GM21529 (cell line): Measurements from ENCODE around the gene PIGS.

Source experiments
- ATAC-seq: cut with Tn5 transposase; IDR thresholded peaks from one replicate; pipeline ENCODE4 v1.9.1; 2021; ENCODE audit not compliant: unreplicated experiment

Gene PIGS

DNA sequence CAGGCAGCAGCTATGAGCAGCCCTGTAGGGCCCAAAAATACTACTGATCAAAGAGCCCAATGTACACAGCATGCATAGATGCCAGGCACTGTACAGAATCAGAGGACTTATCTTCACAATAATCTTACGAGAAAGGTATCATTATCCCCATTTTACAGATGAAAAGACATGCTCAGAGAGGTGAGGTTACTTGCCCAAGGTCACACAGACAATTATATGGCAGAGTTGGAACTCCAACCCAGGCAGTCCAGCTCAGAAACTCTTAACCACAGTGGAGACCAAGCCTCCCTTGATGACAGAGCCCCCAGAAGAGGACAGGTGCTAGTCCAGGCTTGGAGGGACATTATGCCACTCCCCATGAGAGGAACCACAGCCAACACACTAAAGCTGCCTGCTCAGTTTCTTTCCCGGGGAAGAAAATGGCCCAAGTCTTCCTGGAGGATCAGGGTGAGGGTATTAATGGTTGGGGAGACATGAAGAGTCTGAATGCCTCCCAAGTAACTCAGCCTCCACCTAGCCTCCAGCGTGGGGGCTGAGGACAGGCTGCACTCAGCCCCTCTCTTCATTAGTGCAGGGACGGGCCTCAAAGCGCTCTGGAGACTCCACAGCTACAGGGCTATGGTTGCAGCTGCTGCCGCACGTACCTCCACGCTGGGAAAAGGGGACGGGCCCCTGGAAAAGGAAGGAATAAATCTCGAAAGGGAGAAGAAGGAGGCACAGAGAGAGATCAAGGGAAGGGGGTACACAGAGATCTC lies 19.7 kb downstream of the PIGS start:
- ATAC-seq, result no peak

- ATAC-seq, result no peak
Measured at GRCh38 chr17:28550858-28551257, 20.5 kb downstream of the PIGS start.

DNA sequence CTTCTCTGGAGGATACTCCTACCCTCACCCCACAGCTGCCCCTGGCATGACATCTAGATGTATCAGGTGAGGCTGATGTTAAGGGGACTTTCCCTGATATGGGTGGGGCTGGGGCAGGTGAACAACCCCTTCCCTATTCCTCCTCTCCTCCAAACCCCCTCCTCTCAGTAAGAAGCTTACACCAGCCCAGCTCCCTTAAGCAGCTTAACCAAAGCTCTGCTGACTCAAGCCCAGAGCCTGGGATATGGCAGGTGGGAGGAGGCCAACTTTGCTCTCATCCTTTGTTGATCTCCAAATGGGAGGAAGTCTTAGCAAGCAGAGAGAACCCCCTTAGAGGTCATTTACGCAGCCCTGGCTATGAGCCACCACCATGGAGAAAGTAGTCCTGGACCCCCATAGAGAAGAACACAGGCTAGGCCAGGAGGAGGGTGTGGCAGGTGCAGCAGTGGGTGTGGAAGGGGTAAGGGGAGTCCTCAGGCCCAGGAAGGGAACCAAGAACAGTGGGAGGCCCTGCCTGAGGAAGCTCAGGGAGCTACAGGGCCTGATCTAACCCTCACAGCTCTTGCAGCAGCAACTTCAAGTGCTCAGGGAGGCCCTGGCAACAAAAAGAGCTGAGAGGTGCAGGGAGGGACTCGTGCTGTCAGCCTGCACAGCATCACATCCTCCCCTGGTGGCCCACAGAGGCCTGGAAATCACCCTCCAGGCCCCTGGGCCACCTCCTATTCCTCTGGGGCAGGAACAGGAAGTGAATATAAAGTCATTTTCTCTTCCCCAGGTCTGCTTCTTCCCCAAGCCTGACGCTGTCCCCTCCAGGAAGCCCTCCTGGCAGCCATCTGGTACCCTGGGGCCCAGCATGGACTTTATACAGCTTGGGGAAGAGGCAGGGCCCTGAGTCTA lies 21.8 kb downstream of the PIGS start:
- ATAC-seq, result peak; percentile 39

DNA sequence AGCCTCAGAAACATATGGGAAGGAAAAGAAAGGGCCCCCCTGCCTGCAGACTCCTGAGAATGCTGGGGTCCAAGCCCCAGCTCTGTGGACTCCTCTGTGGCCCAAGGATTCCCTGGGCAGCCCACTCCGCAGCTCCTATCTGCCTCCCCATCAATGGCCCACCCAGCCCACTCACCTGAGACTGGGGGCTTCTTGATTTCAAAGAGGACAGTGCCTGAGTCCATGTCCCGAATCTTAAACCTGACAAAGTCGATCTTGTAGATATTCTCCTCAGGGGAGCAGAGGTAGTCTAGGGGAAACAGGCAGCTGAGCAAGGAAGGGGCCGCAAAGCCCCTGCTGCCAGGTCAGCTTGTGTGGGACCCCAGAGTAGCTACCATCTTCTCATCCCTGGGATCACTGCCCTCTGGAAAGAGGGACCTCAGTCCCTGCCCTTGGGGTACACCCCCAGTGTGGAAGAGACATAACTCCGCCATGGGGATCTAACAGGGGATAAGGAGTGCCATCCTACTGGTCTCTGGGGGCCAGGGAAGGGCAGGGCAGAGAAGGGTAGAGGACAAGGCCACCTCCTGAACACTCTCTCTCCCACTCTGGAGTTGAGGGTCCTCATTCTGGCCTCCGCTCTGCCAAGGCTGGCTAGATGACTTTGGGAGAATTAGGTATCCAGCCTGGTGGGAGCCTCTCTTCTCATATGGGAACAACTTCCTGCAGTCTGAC lies 22.8 kb downstream of the PIGS start:
- ATAC-seq, result no peak

DNA sequence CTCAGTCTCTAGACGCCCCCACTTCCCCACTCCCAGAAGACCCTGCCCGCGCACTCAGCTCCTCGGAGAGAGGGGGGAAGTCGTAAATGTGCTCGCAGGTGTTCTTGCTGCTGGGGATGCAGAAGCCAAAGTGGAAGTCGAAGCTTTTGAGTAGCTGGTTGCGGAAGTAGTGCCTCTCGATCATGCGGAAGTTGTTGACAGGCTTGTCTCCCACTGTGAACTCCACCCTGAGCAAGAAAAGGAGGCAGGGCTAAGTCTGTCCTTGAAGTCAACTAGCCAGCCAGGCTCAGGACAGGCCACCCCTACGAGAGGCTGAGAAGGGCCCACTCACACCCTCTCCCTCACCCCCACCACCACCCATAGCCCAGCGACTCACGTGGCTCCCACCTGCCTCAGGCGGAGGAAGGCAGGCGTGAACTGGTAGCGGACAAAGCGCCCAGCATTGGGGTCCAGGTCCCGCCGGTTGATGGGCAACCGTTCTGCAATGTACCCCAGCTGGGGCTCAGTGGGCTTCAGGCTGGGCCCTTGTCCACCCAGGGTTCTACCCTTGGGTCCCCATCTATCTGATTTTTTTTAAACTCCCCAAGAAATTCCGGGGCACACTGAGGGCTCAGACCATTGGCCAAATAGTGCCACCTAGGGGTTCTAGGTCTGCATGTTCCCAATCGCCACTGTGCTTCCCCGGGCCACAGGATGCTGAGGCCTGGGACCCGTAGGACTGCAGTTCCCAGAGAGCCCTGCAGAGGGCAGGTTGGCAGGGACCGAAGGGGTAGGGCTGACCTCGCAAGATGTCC lies 23.5 kb downstream of the PIGS start:
- peak; percentile 43 for ATAC-seq

- no peak for ATAC-seq
Measured at GRCh38 chr17:28547096-28547622, 24.2 kb downstream of the PIGS start.

DNA sequence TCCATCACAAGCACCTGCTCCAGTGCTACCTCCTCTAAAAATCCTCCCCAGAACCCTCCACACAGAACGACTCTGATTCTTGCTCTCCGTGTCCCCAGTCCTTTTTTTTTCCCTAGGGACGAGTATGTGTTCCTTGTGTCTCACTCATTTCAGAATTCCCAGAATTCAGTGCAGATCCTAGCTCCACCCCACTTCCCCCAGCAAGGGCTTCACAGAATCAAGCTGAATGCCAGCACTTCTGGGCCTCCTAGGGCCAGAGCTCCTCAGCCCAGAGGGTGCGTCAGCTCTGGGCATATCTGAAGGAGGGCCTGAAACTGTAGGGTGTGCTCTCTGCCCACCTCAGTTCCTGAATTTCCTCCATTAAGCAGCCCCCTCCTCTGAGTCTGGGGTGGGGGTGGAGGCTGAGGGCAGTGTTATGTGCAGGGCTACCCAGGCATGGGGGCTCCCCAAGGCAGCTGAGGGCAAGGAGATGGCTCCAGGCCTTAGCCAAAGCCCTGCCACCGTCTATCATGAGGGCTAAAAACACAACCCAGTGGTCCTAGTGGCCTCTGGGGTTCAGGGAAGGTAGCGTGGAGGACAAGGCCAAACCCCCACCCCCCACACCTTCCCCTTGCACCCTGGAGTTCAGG lies 25.4 kb downstream of the PIGS start:
- no peak for ATAC-seq

DNA sequence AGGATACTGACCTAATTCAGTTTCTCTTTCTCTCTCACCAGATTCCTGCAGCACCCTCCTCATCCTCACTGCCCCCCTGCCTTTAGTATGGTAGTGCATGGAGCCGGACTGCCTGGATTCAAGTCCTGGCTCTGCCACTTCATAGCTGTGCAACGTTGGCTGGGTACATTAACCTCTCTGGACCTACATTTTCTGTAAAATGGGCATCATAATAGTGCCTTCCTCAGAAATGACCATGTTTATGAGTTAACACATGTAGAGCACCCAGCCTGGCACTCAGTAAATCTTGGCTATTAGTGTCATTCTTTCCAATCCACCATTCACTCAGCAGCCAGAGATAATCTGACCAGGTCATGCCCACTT lies 26.2 kb downstream of the PIGS start:
- ATAC-seq, result no peak

GRCh38 chr17:28544402-28545140 lies 26.8 kb downstream of the PIGS start:
- ATAC-seq, result no peak

GRCh38 chr17:28541439-28541838 lies 29.9 kb downstream of the PIGS start:
- ATAC-seq, result no peak

- no peak for ATAC-seq
Measured at GRCh38 chr17:28540231-28540630, 31.1 kb downstream of the PIGS start.

- no peak for ATAC-seq
Measured at GRCh38 chr17:28538296-28538895, 32.9 kb downstream of the PIGS start.

- ATAC-seq, result no peak
Measured at GRCh38 chr17:28537219-28537610, 34.1 kb downstream of the PIGS start.

DNA sequence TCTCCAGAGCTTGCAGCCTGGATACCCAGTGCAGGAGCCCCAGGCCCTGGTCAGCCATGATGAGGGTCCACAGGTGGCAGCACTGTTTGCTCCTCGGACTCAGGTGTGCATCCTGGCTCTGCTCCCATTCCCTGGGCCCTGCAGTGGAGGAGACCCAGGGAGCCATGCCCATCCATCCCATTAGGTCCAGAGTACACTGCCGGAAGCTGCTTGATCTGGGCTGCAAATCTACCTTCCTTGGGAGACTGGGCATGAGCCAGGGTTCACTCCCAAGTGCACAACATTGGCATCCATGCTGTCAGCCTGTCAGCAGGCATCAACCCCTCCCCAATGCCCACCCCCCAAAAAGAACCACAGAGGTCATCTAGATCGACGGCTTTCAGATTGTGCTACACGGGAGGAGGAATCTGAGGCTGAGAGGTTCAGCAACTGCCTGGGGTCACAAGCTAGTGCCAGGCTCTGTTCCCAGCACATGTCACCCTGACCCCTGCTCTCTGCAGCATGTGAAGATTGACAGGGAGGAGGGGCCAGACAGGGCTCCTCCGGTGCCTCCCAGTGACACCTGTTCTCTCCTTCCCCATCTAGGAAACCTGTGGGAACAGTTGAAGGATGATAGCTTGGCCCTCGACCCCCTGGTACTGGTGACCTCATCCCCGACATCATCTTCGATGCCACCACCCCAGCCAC lies 34.6 kb downstream of the PIGS start:
- ATAC-seq, result no peak

- ATAC-seq, result no peak
Measured at GRCh38 chr17:28534740-28535375, 36.5 kb downstream of the PIGS start.

DNA sequence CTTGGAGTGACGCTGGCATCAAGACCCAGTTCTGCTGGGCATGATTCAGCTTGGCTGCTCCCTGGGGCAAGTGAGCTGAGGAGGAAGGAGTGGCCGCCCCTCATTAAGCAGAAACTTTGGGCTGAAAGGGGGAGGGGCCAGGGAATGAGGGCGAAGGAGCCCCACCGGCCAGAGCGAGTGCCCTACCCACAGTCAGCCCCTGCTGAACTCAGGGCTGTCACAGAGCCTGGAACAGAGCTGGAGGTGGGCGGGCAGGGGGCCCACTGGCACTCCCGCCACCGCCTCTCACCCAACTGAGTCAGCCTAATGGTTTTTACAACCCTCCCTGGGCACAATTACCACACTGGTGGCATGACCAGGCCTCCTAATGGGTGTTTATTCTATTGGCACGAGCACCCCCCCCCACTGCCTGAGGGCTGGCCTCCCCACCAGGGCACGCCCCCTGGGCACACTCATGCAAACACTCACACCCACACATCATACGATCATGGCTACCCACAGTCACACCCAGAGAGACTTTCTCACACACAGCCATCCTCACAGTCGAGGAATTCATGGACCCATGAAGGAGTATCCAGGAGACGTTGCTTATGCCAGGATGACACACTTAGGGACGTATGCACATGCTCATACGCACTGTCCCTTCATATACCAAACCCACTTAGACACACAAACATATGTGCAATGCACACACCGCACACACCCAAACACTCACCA lies 38.1 kb downstream of the PIGS start:
- no peak for ATAC-seq
